ENCODE data around the gene ATL2.
"Not testable (repeated sequence)": the region's sequence is repeated elsewhere in the genome, so short reads cannot be mapped to it uniquely, and the experiment has no call there.

The ATL2 gene

DNA sequence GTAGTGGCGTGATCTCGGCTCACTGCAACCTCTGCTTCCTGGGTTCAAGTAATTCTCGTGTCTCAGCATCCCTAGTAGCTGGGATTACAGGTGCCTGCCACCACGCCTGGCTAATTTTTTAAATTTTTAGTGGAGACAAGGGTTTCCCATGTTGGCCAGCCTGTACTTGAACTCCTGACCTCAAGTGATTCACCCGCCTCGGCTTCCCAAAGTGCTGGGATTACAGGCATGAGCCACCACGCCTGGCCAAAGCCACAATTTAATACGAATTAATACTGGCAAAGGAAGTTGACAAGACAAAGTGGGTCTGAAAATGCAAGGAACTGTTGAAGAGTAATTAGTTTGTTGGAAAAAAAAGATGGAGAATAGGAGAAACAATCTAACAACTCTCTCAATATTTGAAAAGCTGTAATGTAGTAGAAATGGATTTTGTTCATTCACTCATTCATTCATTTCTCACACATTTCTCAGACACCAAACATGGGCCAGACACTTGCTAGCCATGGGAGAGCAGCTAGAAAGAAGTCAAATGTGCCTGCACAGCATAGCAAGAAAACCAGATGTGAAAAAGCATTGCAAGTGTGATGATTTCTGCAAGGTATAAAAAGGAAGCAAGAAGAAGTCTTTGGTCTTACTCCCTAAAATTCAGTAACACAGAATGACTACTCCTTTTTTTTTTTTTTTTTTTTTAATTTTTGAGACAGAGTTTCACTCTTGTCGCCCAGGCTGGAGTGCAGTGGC lies 39.4 kb upstream of the ATL2 start:
- TF ChIP-seq, protein P1, sequence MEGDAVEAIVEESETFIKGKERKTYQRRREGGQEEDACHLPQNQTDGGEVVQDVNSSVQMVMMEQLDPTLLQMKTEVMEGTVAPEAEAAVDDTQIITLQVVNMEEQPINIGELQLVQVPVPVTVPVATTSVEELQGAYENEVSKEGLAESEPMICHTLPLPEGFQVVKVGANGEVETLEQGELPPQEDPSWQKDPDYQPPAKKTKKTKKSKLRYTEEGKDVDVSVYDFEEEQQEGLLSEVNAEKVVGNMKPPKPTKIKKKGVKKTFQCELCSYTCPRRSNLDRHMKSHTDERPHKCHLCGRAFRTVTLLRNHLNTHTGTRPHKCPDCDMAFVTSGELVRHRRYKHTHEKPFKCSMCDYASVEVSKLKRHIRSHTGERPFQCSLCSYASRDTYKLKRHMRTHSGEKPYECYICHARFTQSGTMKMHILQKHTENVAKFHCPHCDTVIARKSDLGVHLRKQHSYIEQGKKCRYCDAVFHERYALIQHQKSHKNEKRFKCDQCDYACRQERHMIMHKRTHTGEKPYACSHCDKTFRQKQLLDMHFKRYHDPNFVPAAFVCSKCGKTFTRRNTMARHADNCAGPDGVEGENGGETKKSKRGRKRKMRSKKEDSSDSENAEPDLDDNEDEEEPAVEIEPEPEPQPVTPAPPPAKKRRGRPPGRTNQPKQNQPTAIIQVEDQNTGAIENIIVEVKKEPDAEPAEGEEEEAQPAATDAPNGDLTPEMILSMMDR (IDR thresholded peaks at IDR 0.05; ENCODE audit: low read depth, low read length) = no peak
- DNase-seq (ENCODE audit: low read depth in 2 of 2) = no peak
- no peak overlapping the region for H3K4me3 ChIP-seq (replicated peaks in 1 of 2; ENCODE audit: low read depth in 2 of 2, low read length in 2 of 2)

DNA sequence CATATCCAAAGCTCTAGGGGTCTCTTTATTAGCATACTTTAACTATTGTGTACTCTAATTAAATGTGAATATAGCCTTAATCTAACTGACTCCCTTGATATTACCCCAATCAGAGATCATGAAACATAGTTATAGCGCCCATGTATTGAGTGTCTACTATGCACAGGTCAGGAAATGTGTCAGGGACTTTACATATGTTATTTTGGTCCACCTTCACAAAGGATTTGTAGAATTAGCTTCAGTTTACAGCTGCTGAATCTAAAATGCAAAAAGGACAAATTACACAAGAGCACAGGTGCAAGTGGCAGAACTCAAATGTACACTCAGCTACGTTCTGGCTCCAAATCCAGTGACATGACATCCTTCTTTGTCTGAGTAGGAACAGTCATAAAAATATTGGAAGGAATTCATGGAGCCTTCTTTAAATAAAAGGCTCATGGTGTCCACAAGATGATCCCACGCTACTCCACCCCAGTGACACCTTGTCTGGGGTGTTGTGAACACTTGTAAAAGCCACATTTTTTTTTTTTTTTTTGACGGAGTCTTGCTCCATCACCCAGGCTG lies 38.7 kb upstream of the ATL2 start:
- no peak for DNase-seq (ENCODE audit: low read depth in 2 of 2)
- TF ChIP-seq, protein P1 (IDR thresholded peaks at IDR 0.05; ENCODE audit: low read depth, low read length) = no peak
- no peak overlapping the region for H3K4me3 ChIP-seq (replicated peaks in 1 of 2; ENCODE audit: low read depth in 2 of 2, low read length in 2 of 2)

DNA sequence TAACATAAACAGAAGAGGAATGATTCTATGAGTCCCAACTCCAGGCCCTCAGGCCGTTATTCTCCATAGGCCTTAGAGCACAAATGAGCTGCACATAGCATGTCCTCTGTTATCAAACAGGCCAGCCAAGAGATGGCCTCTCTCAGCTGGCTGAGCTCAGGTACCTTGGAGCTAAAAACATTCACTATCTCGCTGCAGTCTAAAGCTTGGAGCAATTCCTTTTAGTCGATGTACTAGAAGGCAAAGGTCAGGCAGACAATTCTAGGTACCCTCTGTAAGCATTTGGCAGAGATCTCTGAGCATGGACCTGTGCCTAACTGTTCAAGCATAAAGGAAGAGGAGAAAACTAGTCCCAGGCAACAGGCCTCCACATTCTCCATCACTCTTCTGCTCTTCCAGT lies 38.0 kb upstream of the ATL2 start:
- DNase-seq (ENCODE audit: low read depth in 2 of 2) = no peak
- no peak overlapping the region for H3K4me3 ChIP-seq (replicated peaks in 1 of 2; ENCODE audit: low read depth in 2 of 2, low read length in 2 of 2)
- TF ChIP-seq, protein P1 (IDR thresholded peaks at IDR 0.05; ENCODE audit: low read depth, low read length) = no peak

DNA sequence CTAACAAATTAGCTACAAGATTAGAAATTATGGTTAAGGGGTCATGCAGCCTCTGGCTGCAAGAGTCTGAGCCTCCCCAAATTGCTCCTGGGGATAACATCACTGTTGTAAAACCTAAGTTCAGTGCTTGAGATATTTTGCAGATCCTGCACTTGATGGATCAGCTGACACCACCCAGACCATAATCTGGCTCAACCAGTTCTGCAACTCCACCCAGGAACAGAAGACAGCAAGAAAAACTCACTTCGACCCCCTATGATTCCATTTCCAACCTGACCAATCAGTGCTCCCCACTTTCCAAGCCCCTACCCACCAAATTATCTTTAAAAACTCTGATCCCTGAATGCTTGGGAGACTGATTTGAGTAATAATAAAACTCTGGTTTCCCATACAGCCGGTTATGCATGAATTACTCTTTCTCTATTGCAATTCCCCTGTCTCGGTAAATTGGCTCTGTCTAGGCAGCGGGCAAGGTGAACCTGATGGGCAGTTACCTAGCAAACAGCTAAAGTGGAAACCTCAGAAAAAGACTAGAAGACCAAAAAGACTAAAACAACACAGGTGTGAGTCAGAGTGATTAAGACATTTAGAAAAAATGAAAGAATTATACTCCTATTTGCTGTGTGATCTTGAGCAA lies 35.3 kb upstream of the ATL2 start:
- not testable (repeated sequence) for DNase-seq (ENCODE audit: low read depth in 2 of 2); H3K4me3 ChIP-seq (replicated peaks in 1 of 2; ENCODE audit: low read depth in 2 of 2, low read length in 2 of 2)

DNA sequence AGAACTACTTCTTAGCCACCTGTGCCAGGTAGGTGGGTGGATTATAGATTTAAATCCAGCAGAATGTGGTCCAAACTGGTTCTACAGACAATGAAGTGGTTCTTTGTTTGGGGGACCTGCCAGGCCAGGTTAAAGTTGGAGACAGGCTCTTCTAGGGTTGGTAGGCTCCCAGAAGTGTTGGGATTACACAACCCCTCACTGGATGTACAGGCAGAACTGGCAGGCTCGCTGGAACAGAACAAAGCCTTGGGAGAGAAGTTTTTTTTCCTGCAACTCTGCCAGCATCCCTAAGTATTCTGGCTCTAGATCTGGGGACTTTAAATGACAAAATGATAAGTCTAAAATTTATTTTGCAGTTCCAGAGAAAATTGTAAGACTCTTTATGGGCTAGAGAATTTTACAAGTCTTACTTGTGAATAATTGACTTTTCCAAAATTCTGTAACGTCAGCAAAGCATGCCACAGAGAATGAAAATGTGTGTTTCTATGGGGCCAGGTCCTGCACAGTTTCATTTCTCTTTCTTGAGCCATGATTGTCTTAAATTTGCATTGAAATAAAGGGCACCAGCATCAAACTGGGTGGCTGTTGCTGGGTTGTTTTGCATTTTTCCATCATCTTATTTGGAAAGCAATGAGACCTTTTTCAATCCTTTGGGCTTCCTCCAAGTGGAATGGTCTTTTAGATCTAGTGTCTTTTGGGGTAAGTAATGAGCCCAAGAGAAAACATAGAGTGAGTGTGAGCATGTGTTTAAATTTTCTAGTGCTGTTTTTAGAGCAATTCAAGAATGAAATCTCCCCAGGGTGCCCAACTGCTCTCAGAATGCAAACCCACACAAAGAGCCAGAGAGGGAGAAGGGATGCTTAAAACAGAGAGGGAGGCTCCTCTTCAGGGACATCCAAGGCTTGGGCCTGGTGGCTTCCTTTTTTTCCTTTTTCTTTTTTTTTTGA lies 32.4 kb upstream of the ATL2 start:
- TF ChIP-seq, protein P1 (IDR thresholded peaks at IDR 0.05; ENCODE audit: low read depth, low read length) = no peak
- H3K4me3 ChIP-seq (replicated peaks in 1 of 2; ENCODE audit: low read depth in 2 of 2, low read length in 2 of 2) = no peak overlapping the region

DNA sequence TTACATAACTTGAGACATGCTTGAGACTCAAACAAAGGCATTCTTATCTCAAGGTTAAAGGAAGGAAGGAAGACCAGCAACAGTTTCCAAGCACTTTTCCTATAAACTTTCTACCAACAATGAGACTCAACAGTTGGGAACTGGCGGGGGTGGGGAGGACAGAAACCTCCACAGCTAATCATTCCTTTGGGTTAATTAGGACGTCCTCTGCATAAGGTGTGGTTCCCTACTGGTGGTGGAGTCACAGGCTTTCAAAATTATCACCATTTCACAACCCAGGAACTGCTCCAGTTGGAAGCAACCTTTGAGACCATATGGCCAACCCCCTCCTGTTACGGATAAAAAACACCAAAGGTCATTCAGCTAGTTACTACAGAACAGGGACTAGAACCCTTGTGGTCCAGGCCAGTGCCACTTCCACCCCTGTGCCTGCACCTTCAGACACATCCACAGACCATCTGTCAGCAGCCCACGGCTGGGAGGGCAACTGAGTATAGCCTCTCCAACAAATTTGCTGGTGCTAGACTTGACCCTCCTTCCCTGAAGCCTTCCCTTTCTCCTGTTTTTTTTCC lies 30.1 kb upstream of the ATL2 start:
- peak in 1 of 2 donors; percentile 42 for DNase-seq (ENCODE audit: low read depth in 2 of 2)
- TF ChIP-seq, protein P1 (IDR thresholded peaks at IDR 0.05; ENCODE audit: low read depth, low read length) = no peak
- no peak overlapping the region for H3K4me3 ChIP-seq (replicated peaks in 1 of 2; ENCODE audit: low read depth in 2 of 2, low read length in 2 of 2)

More for the DNA sequence above, 32.4 kb upstream of the ATL2 start:
- peak in 1 of 2 donors; percentile 53 for DNase-seq (ENCODE audit: low read depth in 2 of 2)

Data from cardiac fibroblast (primary cell).